C4-2B (cell line): ENCODE data around the gene GSAP.

Experiments
- CTCF ChIP-seq: fragments of 450-650 bp; conservative IDR thresholded peaks from 2 replicates; pipeline ENCODE4 v1.5.1; 2017; ENCODE audit warnings: mild to moderate bottlenecking
- ZFX ChIP-seq: fragments of 450-650 bp; IDR thresholded peaks from 2 replicates; pipeline ENCODE4 v1.6.1; 2017

GRCh38 chr7:77428777-77429231 lies 12.7 kb upstream of the GSAP start:
- TF ChIP-seq CTCF, result no peak
- TF ChIP-seq ZFX, result no peak
